ENCODE measurements around the gene LRMDA.

LRMDA gene

GRCh38 chr10:76347832-76348231 lies 916.4 kb downstream of the LRMDA start:
- Histone ChIP-seq H3K79me2 (ENCODE audit: insufficient read depth, low read length) (no peaks in the 10 kb centered on the region), H3K27ac (ENCODE audit: low read length) (no peak overlapping the region), H3K9ac (ENCODE audit: low read depth, low read length) (no peak overlapping the region), H4K20me1 (ENCODE audit: insufficient read depth, low read length) (no peaks in the 10 kb centered on the region), H3K36me3 (ENCODE audit: insufficient read depth, low read length) (no peaks in the 10 kb centered on the region), H3K4me3 (ENCODE audit: low read depth in 1 of 2, low read length in 2 of 2) (no peak overlapping the region), H3K27me3 (ENCODE audit: insufficient read depth, low read length, poor library complexity) (no peaks in the 10 kb centered on the region), H3K9me3 (ENCODE audit: insufficient read depth, low read length, severe bottlenecking) (no peaks in the 10 kb centered on the region), H3K4me2 (ENCODE audit: insufficient read depth, low read length) (no peak overlapping the region), H2AFZ (ENCODE audit: low read depth, low read length) (no peak overlapping the region), H3K4me1 (ENCODE audit: insufficient read depth, low read length) (no peaks in the 10 kb centered on the region)
- no peak for ATAC-seq (ENCODE audit: insufficient read depth, low read depth)
- DNase-seq, result no peak
- TF ChIP-seq CTCF (IDR thresholded peaks at IDR 0.05; ENCODE audit: borderline replicate concordance, extremely low read depth, low read length, poor library complexity, severe bottlenecking) (no peak), EZH2 (IDR thresholded peaks at IDR 0.05; ENCODE audit: borderline replicate concordance, low read depth, low read length, severe bottlenecking) (no peak)

DNA sequence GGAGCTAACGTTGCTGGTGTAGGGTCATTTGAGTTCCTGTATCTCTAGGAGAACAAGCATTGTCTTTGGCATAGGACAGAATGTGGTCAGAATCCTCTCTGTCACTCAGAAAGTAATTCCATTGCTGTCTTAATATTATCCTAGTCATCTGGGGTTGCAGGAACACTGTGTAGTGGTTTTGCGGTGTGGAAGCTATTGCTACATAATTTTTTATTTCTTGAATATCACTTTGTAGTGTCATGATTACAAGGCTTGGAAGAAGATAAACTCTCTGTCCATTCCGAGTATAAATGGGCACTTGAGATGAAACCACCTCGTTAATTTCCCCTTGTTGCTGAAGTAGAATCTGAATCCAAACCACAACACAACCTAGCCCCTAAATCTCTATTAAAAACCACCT lies 919.2 kb downstream of the LRMDA start:
- no peaks in the 10 kb centered on the region for H3K4me1 ChIP-seq (ENCODE audit: insufficient read depth, low read length)
- no peaks in the 10 kb centered on the region for H4K20me1 ChIP-seq (ENCODE audit: insufficient read depth, low read length)
- no peaks in the 10 kb centered on the region for H3K27me3 ChIP-seq (ENCODE audit: insufficient read depth, low read length, poor library complexity)
- H3K79me2 ChIP-seq (ENCODE audit: insufficient read depth, low read length), result no peaks in the 10 kb centered on the region
- TF ChIP-seq CTCF (IDR thresholded peaks at IDR 0.05; ENCODE audit: borderline replicate concordance, extremely low read depth, low read length, poor library complexity, severe bottlenecking) (no peak), EZH2 (IDR thresholded peaks at IDR 0.05; ENCODE audit: borderline replicate concordance, low read depth, low read length, severe bottlenecking) (no peak)
- no peak overlapping the region for H3K9ac ChIP-seq (ENCODE audit: low read depth, low read length)
- no peak overlapping the region for H3K4me3 ChIP-seq (ENCODE audit: low read depth in 1 of 2, low read length in 2 of 2)
- no peak for DNase-seq
- no peaks in the 10 kb centered on the region for H3K36me3 ChIP-seq (ENCODE audit: insufficient read depth, low read length)
- H3K9me3 ChIP-seq (ENCODE audit: insufficient read depth, low read length, severe bottlenecking), result no peaks in the 10 kb centered on the region
- H3K4me2 ChIP-seq (ENCODE audit: insufficient read depth, low read length), result no peak overlapping the region
- no peak overlapping the region for H3K27ac ChIP-seq (ENCODE audit: low read length)
- no peak for ATAC-seq (ENCODE audit: insufficient read depth, low read depth)
- no peak overlapping the region for H2AFZ ChIP-seq (ENCODE audit: low read depth, low read length)

GRCh38 chr10:76352300-76352699 lies 920.9 kb downstream of the LRMDA start:
- H2AFZ ChIP-seq (ENCODE audit: low read depth, low read length), result no peak overlapping the region
- no peaks in the 10 kb centered on the region for H3K9me3 ChIP-seq (ENCODE audit: insufficient read depth, low read length, severe bottlenecking)
- DNase-seq, result no peak
- TF ChIP-seq CTCF (IDR thresholded peaks at IDR 0.05; ENCODE audit: borderline replicate concordance, extremely low read depth, low read length, poor library complexity, severe bottlenecking) (no peak), EZH2 (IDR thresholded peaks at IDR 0.05; ENCODE audit: borderline replicate concordance, low read depth, low read length, severe bottlenecking) (no peak)
- no peak overlapping the region for H3K4me3 ChIP-seq (ENCODE audit: low read depth in 1 of 2, low read length in 2 of 2)
- H3K27me3 ChIP-seq (ENCODE audit: insufficient read depth, low read length, poor library complexity), result no peaks in the 10 kb centered on the region
- no peaks in the 10 kb centered on the region for H4K20me1 ChIP-seq (ENCODE audit: insufficient read depth, low read length)
- H3K4me2 ChIP-seq (ENCODE audit: insufficient read depth, low read length), result no peak overlapping the region
- no peak overlapping the region for H3K9ac ChIP-seq (ENCODE audit: low read depth, low read length)
- H3K27ac ChIP-seq (ENCODE audit: low read length), result no peak overlapping the region
- ATAC-seq (ENCODE audit: insufficient read depth, low read depth), result no peak
- no peaks in the 10 kb centered on the region for H3K79me2 ChIP-seq (ENCODE audit: insufficient read depth, low read length)
- no peaks in the 10 kb centered on the region for H3K4me1 ChIP-seq (ENCODE audit: insufficient read depth, low read length)
- no peaks in the 10 kb centered on the region for H3K36me3 ChIP-seq (ENCODE audit: insufficient read depth, low read length)

All from DND-41 (cell line).